Measurements from ENCODE around the gene NDUFAF8. TPM values are rescaled to one million over a fixed set of nuclear protein-coding genes. Genes with fewer than 3 reads are reported as not detected.

The NDUFAF8 gene
- total RNA-seq, 1 experiment from 2014 or later: 60.1 TPM

- H3K36me3 Mint-ChIP-seq (ENCODE audit: insufficient read depth in 1 of 3, low read depth in 3 of 3): peaks cover 0 to 42% (median 19%) of the 10 kb centered on the region in 3 experiments; a peak in 5 of 7 replicates
- no peaks in the 10 kb centered on the region for H3K79me1 ChIP-seq (ENCODE audit: insufficient read depth, low read depth, low read length, poor library complexity, severe bottlenecking)
- H3K4ac ChIP-seq (ENCODE audit: low read depth, low read length): no peak overlapping the region
- no peak overlapping the region for H3K4me2 ChIP-seq (ENCODE audit: insufficient read depth, insufficient read length, low read length)
- no peaks in the 10 kb centered on the region for H4K20me1 ChIP-seq (ENCODE audit: control insufficient read depth, insufficient read depth, insufficient read length)
- no peak overlapping the region for H4K91ac ChIP-seq (ENCODE audit: insufficient read length, low read depth, low read length)
- no peak for TF ChIP-seq CTCF (conservative IDR thresholded peaks at IDR 0.05)
- no peak overlapping the region for H3K23ac ChIP-seq (ENCODE audit: insufficient read length, low read depth, low read length)
- no peaks in the 10 kb centered on the region for H3K9me3 Mint-ChIP-seq
- no peak overlapping the region for H2BK15ac ChIP-seq (ENCODE audit: low read depth, low read length)
- peaks cover 3% of the 10 kb centered on the region in 2 experiments; a peak in 2 of 4 replicates for H3K4me1 Mint-ChIP-seq
- H2BK20ac ChIP-seq (ENCODE audit: low read depth, low read length, poor library complexity, severe bottlenecking): no peak overlapping the region
- H3K4me1 ChIP-seq (ENCODE audit: insufficient read depth, low read length): no peaks in the 10 kb centered on the region
- H3K14ac ChIP-seq (ENCODE audit: insufficient read depth, low read length): no peak overlapping the region
- H3K4me3 Mint-ChIP-seq: no peak overlapping the region
- H4K8ac ChIP-seq (replicated peaks; ENCODE audit: insufficient read length, low read depth, low read length): no peak overlapping the region
- no peak overlapping the region for H2BK12ac ChIP-seq (ENCODE audit: insufficient read length, low read depth, low read length)
- no peak overlapping the region for H3K27ac Mint-ChIP-seq
- no peak overlapping the region for H2BK5ac ChIP-seq (ENCODE audit: insufficient read length, low read length)
- H2AFZ ChIP-seq (ENCODE audit: low read length): no peak overlapping the region
- H2BK120ac ChIP-seq (ENCODE audit: low read depth, low read length, poor library complexity, severe bottlenecking): no peak overlapping the region
- no peaks in the 10 kb centered on the region for H3K27me3 ChIP-seq (ENCODE audit: insufficient read depth, low read length)
- H3K18ac ChIP-seq (ENCODE audit: insufficient read length, low read depth, low read length): no peak overlapping the region
- WGBS (ENCODE audit: extremely low coverage, insufficient read length, low lambda C conversion rate): no CpG with 5 or more reads among the region's 20 CpGs
- H3K23me2 ChIP-seq (ENCODE audit: insufficient read length, low read depth, low read length, poor library complexity, severe bottlenecking): no peaks in the 10 kb centered on the region
- no peak overlapping the region for H4K5ac ChIP-seq (ENCODE audit: insufficient read length, low read depth, low read length)
- H3T11ph ChIP-seq (ENCODE audit: low read length): no peak overlapping the region
- H3K79me2 ChIP-seq (ENCODE audit: insufficient read depth, low read length): no peaks in the 10 kb centered on the region
- H3K9me3 ChIP-seq (ENCODE audit: control insufficient read depth, low read depth, low read length): no peaks in the 10 kb centered on the region
- H3K9ac ChIP-seq (ENCODE audit: extremely low read depth, insufficient read length, low read length): no peak overlapping the region
- no peaks in the 10 kb centered on the region for H3K27me3 Mint-ChIP-seq (ENCODE audit: low read depth)
- no peak overlapping the region for H2AK5ac ChIP-seq (ENCODE audit: insufficient read length, low read length)
- DNase-seq: no peak
- no peak overlapping the region for H3K56ac ChIP-seq (ENCODE audit: insufficient read length, low read depth, low read length)
- H3K27ac ChIP-seq (ENCODE audit: insufficient read length, low read depth, low read length): no peak overlapping the region
These were observed 36.0 kb upstream of the NDUFAF8 start for GRCh38 chr17:81203136-81203535.
